ENCODE results near the gene BANK1. TPM values are rescaled to one million over a fixed set of nuclear protein-coding genes. Genes with fewer than 3 reads are reported as not detected.

The BANK1 gene
- total and polyA plus RNA-seq, 2 of the 4 experiments (the other 2 are of a cell fraction) = under 0.01 to 0.51 TPM

- no peak overlapping the region for H2BK5ac ChIP-seq (ENCODE audit: low read depth, low read length, poor library complexity, severe bottlenecking)
- H3K9me3 ChIP-seq (ENCODE audit: control insufficient read depth, insufficient read depth, low read length) = no peaks in the 10 kb centered on the region
- no peaks in the 10 kb centered on the region for H3K9me1 ChIP-seq (ENCODE audit: insufficient read depth, low read length)
- no peak for ATAC-seq (ENCODE audit: low read depth)
- POLR2A ChIA-PET (ENCODE audit: unreplicated experiment) = no interaction called here
- no peak overlapping the region for H3K56ac ChIP-seq (ENCODE audit: extremely low read depth, insufficient read depth, low read length)
- no peak overlapping the region for H2BK20ac ChIP-seq (ENCODE audit: low read depth, low read length)
- TF ChIP-seq USF2 (IDR thresholded peaks at IDR 0.05; ENCODE audit: low read depth, low read length) (no peak), MAFK (IDR thresholded peaks at IDR 0.05; ENCODE audit: low read depth, low read length) (no peak), ELK1 (IDR thresholded peaks at IDR 0.05; ENCODE audit: borderline replicate concordance, low read depth, low read length) (no peak), SMC3 (IDR thresholded peaks at IDR 0.05; ENCODE audit: low read depth, low read length) (no peak), CEBPB (IDR thresholded peaks at IDR 0.05; ENCODE audit: low read depth, low read length) (no peak), RFX5 (IDR thresholded peaks at IDR 0.05; ENCODE audit: low read depth, low read length) (no peak), POLR2A (IDR thresholded peaks at IDR 0.05; ENCODE audit: low read depth, low read length) (no peak), CTCF (conservative IDR thresholded peaks at IDR 0.05; ENCODE audit: low read depth, low read length) (no peak), NFE2L2 (IDR thresholded peaks at IDR 0.05; ENCODE audit: low read depth, low read length) (no peak), CHD1 (IDR thresholded peaks at IDR 0.05; ENCODE audit: low read depth, low read length) (no peak), MXI1 (IDR thresholded peaks at IDR 0.05; ENCODE audit: borderline replicate concordance, low read depth, low read length) (no peak), RAD21 (IDR thresholded peaks at IDR 0.05; ENCODE audit: low read length) (no peak), BHLHE40 (IDR thresholded peaks at IDR 0.05; ENCODE audit: low read depth, low read length) (no peak), RCOR1 (IDR thresholded peaks at IDR 0.05; ENCODE audit: insufficient replicate concordance, low read length) (no peak), MAZ (IDR thresholded peaks at IDR 0.05; ENCODE audit: borderline replicate concordance, low read depth, low read length) (no peak), FOS (IDR thresholded peaks at IDR 0.05; ENCODE audit: low read depth, low read length) (no peak)
- no TSS peak for BruUV-seq (replicated peaks)
- no peak overlapping the region for H3K4ac ChIP-seq (ENCODE audit: low read depth, low read length)
- CTCF ChIA-PET = no interaction called here
- no peak overlapping the region for H2AK9ac ChIP-seq (replicated peaks; ENCODE audit: low read depth, low read length, poor library complexity)
- dilution Hi-C loops (cut with HindIII; ENCODE audit: low sequenced_read_pairs, unreplicated experiment) (no loop called here), in situ Hi-C loops (cut with MboI; ENCODE audit: low sequenced_read_pairs) (no loop called here), intact Hi-C loops (cut with micrococcal nuclease) (no loop called here)
- H4K5ac ChIP-seq (ENCODE audit: low read depth, low read length) = no peak overlapping the region
- H4K91ac ChIP-seq (ENCODE audit: insufficient read depth, low read depth, low read length) = no peak overlapping the region
- no peaks in the 10 kb centered on the region for H3K4me1 ChIP-seq (ENCODE audit: control insufficient read depth, insufficient read depth, low read length)
- H4K8ac ChIP-seq (ENCODE audit: low read depth in 2 of 2, low read length in 2 of 2) = no peak overlapping the region
- no peak overlapping the region for H3K4me3 ChIP-seq (ENCODE audit: insufficient read depth, low read depth, low read length)
- H3K9ac ChIP-seq (ENCODE audit: low read depth, low read length) = no peak overlapping the region
- H3K23ac ChIP-seq (ENCODE audit: low read depth, low read length) = no peak overlapping the region
- no peaks in the 10 kb centered on the region for H4K20me1 ChIP-seq (ENCODE audit: insufficient read depth, low read length)
- no peak overlapping the region for H2BK15ac ChIP-seq (ENCODE audit: low read depth, low read length)
- H3K27me3 ChIP-seq (ENCODE audit: control insufficient read depth, insufficient read depth, low read length) = no peaks in the 10 kb centered on the region
- no peaks in the 10 kb centered on the region for H3K36me3 ChIP-seq (ENCODE audit: control insufficient read depth, insufficient read depth, low read length)
- H3K4me2 ChIP-seq (ENCODE audit: low read depth, low read length) = no peak overlapping the region
- no peak overlapping the region for H2BK120ac ChIP-seq (ENCODE audit: low read depth, low read length)
- no peak overlapping the region for H3K27ac ChIP-seq (ENCODE audit: insufficient read depth, low read length)
- no peak overlapping the region for H2AK5ac ChIP-seq (ENCODE audit: low read depth, low read length)
- no peak for DNase-seq
- H3K14ac ChIP-seq (replicated peaks; ENCODE audit: low read depth, low read length) = no peak overlapping the region
- no peak overlapping the region for H2AFZ ChIP-seq (replicated peaks; ENCODE audit: low read length, poor library complexity)
- no peaks in the 10 kb centered on the region for H3K79me1 ChIP-seq (ENCODE audit: low read depth in 1 of 2, low read length in 2 of 2)
- no peak overlapping the region for H3K18ac ChIP-seq (ENCODE audit: low read depth, low read length)
These were observed 41.3 kb downstream of the BANK1 start for GRCh38 chr4:101831816-101832215.
